ENCODE data around the gene ATRIP.

Gene ATRIP

GRCh38 chr3:48425281-48425812 is 21.2 kb upstream of the ATRIP start:
- no peak for DNase-seq

- DNase-seq: no peak
These were observed 20.1 kb upstream of the ATRIP start for GRCh38 chr3:48426401-48426909.

- DNase-seq: no peak
These were observed 19.4 kb upstream of the ATRIP start for GRCh38 chr3:48426944-48427629.

- DNase-seq: no peak
These were observed 18.9 kb upstream of the ATRIP start for GRCh38 chr3:48427630-48427962.

GRCh38 chr3:48428088-48428571 is 18.4 kb upstream of the ATRIP start:
- DNase-seq: no peak

GRCh38 chr3:48428572-48429316 is 17.8 kb upstream of the ATRIP start:
- DNase-seq: peak; percentile 25

GRCh38 chr3:48429317-48429959 is 17.1 kb upstream of the ATRIP start:
- peak; percentile 40 for DNase-seq

GRCh38 chr3:48429960-48430707 is 16.4 kb upstream of the ATRIP start, which contains the start of gene PLXNB1:
Gene PLXNB1, minus strand, starts transcription at chr3:48430086. Its CDS starts 5,475 bp downstream, at chr3:48424611.
- DNase-seq: peak; percentile 53

GRCh38 chr3:48430708-48431101 is 15.8 kb upstream of the ATRIP start:
- no peak for DNase-seq

- DNase-seq: no peak
These were observed 15.1 kb upstream of the ATRIP start for GRCh38 chr3:48431224-48432029.

GRCh38 chr3:48432411-48433371 is 13.8 kb upstream of the ATRIP start:
- no peak for DNase-seq

- DNase-seq: peak; percentile 42
These were observed 12.9 kb upstream of the ATRIP start for GRCh38 chr3:48433472-48434118.

- DNase-seq: no peak
These were observed 11.8 kb upstream of the ATRIP start for GRCh38 chr3:48434591-48435222.

- DNase-seq: no peak
These were observed 11.3 kb upstream of the ATRIP start for GRCh38 chr3:48435223-48435595.

GRCh38 chr3:48435774-48436476 is 10.6 kb upstream of the ATRIP start:
- DNase-seq: peak; percentile 79

- DNase-seq: no peak
These were observed 10.1 kb upstream of the ATRIP start for GRCh38 chr3:48436477-48436787.

- DNase-seq: no peak
These were observed 9.7 kb upstream of the ATRIP start for GRCh38 chr3:48436855-48437254.

- DNase-seq: no peak
These were observed 8.7 kb upstream of the ATRIP start for GRCh38 chr3:48437812-48438211.

Data from EL (cell line).